Activated CD4-positive, alpha-beta T cell treated with anti-CD3 and anti-CD28 coated beads, Interleukin-2, amount 50 U/mL, for 16 hours (primary cell): Measurements from ENCODE around the gene GLTP.
"Not testable (repeated sequence)": the region's sequence is repeated elsewhere in the genome, so short reads cannot be mapped to it uniquely, and the experiment has no call there.

ENCODE experiments used
- DNase-seq: peaks from one replicate; pipeline ENCODE4 v3.0.0-alpha.2; 2020

Gene GLTP

GRCh38 chr12:109877504-109878246 is 2.7 kb downstream of the GLTP start:
- DNase-seq: no peak

GRCh38 chr12:109876406-109876805 is 3.9 kb downstream of the GLTP start:
- no peak for DNase-seq

DNA sequence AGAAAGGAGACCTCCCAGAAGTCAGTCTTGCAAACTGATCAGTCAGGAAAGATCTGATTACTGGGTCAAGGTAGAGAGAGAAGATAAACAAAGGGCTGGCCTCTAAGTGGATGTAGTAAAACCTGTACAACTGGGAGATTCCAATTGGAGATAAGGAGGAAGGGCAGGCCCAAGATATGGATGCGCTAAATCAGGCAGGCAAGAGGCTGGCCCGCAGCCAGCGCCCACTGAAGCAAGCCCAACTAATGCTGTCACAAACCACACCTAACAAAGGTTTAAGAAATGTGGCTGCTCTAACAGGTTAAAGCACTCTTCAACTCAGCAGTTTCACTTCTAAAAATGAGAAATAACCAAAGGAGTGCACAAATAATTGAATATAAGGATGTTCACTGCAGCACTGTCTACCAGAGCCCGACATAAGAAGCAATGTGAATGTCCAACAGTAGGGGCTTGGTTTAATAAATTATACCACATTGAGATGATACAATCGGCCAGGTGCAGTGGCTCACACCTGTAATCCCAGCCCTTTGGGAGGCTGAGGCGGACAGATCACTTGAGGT is 4.7 kb downstream of the GLTP start:
- DNase-seq: no peak

- no peak for DNase-seq
These were observed 6.7 kb downstream of the GLTP start for GRCh38 chr12:109873653-109874052.

DNA sequence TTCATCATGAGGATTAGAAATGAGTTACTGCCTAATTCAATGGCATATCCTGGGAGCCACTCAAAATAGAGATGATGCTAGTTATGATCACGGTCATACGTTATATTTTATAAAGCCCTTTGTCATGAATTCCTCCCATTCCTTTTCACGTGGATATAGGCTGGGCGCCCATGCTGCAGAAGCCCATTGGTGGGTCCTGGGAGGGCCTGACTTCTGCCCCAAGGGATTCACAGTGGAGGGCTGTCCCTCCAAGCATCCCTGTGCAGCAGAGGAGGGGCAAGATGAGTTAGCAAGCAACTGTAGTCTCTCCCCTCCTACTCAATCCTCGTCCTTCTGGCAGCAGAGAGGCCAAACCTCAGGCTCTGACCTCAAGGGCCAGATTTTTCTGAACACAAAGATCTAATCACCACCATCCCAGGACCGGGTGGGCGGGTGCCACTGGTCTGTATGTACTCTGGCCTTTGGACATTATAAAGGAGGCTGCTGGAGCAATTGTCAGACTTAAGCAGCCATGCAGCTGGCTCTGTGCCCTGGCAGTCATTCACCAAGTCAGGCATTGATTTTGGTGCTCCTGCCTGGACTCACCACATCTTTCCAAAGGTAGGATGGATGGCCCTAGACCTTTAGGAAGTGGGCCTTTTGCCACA is 8.6 kb downstream of the GLTP start:
- DNase-seq: no peak

GRCh38 chr12:109870648-109871047 is 9.7 kb downstream of the GLTP start:
- DNase-seq: peak; percentile 41

GRCh38 chr12:109868182-109869051 is 11.9 kb downstream of the GLTP start:
- DNase-seq: peak; percentile 61

GRCh38 chr12:109864916-109865315 is 15.4 kb downstream of the GLTP start:
- no peak for DNase-seq

DNA sequence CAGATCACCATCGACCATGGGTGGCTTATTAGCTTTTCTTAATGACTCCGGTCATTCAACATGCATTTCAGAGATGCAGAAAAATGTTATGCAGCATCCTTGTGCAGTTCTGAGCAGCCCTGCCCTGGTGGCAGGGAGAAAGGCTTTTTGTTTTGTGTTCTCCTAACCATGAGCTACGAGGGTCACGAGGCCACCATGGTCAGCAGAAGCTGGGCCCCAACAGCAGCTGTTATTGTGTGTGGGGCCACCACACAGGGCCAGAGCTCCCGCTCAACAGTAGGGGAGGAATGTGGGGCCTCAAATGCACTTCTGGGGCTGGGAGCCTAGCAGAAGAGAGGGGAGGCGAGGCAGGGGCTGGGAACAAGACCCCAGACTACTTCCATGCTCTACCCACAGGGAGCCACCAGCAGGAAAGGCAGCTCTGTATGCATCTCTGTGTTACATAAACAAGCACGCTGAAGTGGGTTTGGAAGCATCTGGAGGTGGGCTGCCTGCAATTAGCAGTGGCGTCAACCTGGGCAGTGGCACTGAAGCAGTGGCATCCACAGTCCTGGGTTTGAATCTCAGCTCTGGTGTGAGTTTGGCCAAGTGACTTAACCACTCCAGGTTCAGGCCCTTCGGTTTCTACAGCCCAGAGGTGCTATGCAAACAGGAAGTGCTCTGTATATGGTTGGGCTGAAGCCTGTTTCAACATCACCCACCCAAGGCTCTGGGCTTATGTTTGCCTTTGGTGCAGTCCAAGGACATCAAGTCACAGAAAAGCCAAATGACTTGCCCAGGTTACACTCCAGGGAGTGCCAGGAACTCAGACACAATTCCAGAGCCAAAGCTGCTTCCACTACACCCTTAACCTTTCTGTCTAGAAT is 16.3 kb downstream of the GLTP start:
- no peak for DNase-seq

DNA sequence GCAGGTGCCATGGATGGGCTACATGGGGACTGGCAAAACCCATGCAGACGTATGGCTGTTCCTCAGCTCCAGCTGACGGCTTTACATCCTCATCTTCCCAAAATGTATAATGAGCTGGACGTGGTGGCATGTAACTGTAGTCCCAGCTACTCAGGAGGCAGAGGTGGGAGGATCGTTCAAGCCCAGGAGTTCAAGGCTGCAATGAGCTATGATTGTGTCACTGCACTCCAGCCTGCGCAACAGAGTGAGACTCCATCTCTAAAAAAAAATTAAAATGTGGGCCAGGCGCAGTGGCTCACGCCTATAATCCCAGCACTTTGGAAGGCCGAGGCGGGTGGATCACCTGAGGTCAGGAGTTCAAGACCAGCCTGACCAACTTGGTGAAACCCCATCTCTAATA is 17.9 kb downstream of the GLTP start:
- DNase-seq: not testable (repeated sequence)

- no peak for DNase-seq
These were observed 18.5 kb downstream of the GLTP start for GRCh38 chr12:109861689-109862314.

DNA sequence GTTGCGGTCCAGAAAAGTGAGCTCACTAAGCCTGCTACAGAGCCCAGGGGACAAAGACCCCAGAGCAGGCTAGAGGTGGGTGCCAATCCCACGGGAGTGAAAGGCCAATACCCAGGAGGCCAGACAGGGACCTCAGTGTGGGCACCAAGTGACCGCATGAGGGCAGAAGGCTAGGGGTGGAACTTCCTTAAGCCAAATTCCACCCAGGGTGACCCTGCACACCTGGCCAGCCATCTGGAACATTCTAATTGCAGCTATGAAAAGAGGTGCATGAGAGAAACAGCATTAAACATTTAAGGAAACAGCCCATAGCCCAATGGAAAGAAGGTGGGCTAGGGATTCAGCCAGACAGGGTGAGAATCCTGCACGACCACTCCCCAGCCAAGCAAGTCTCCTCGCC is 19.4 kb downstream of the GLTP start:
- no peak for DNase-seq

- no peak for DNase-seq
These were observed 21.6 kb downstream of the GLTP start for GRCh38 chr12:109858764-109859163.

- no peak for DNase-seq
These were observed 22.6 kb downstream of the GLTP start for GRCh38 chr12:109857715-109858114.

DNA sequence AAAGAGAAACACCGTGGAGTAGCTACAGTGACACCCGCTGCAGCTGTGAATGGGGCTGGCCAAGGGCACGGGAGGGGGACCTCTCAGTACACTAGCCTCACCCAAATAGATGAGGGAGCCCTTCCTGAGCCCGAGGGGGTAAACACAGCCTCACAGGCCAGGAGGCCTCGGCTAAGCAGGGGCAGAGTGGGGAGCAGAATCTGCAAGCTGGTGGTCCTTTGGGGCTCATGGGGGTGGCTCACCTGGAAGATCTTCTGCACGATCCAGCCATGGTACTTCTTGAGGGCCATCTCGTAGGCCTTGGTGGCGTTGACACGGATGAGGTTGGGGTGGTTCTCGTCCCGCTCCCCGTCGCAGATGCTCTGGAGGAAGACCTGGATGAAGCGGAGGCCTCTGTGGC is 25.0 kb downstream of the GLTP start:
- DNase-seq: no peak

GRCh38 chr12:109850518-109850917 is 29.8 kb downstream of the GLTP start:
- not testable (repeated sequence) for DNase-seq

DNA sequence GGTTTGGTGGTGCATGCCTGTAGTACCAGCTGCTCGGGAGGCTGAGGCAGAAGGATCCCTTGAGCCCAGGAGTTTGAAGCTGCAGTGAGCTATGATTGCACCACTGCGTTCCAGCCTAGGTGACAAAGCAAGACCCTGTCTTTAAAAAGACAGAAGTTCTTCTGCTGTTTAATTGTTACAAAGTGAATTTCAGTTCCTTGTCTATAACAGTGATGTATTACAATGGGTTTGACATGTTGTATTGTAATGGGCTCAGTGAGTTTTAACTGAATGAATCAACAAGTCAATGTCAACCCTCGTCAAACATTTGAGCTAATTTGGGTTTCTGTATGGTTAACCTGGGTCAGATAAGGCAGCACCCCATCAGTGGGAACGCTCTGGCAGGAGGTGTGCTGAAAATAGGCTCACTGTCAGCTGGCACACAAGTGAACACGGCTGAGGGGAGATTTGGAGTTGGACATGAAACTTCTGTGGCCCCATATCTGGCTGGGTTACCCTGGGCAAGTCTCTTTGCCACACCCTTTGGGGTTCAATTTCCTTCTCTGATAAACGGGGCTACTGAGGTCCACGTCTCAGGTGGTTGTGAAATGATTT is 33.1 kb downstream of the GLTP start:
- no peak for DNase-seq

DNA sequence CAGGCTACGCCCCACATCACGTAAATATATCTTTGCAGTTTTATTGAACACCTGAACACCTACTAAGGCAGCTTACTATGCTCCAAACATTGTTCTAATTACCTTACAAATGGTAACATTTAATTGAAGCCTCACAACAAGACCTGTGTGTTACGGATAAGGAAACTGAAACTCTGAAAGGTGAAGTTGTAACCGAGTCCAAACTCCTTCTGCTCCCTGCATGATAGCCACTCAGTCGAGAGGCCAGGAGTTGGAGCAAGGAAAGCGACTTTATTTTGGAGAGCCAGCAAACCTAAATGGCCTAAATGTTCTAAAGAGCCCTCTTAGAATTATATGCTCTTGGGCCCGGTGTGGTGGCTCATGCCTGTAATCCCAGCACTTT is 34.5 kb downstream of the GLTP start:
- DNase-seq: no peak

DNA sequence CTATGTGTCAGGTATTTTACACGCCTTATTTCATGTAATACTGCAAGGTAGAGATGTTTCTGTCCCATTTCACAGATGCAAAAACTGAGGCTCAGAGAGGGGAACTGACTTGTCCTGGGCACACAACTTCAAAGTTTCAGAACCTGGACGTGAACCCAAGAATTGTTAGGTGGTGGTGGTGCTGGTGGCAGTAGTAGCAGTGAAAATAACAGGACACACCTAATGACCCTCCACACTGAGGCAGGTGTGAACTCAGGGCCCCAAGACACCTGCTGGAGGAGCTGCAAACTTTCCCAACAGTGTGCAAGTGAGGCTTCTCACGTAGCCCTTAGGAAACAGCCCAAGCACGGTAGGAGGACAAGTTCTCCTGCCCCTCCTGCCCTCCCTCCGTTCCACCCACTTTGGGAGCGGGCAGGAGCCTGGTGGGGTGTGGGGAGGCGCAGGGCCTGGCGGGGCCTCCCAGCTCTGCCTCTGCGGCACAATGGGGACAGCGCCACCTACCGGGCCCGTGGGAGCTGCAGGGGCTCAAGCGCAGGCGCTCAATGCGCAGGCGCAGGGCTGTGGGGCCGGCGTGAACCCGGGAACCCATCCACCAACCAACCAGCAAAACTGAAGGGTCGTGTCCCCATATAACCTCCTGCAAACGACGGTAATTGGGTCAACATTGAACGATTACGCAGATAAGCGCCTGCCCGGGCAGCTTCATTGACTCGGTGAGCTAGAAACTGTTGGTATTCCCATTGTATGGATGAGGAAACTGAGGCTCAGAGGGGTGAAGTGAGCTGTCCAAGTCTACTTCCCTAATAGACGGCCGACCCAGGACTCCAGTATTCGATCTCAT is 35.1 kb downstream of the GLTP start:
- DNase-seq: peak; percentile 90

DNA sequence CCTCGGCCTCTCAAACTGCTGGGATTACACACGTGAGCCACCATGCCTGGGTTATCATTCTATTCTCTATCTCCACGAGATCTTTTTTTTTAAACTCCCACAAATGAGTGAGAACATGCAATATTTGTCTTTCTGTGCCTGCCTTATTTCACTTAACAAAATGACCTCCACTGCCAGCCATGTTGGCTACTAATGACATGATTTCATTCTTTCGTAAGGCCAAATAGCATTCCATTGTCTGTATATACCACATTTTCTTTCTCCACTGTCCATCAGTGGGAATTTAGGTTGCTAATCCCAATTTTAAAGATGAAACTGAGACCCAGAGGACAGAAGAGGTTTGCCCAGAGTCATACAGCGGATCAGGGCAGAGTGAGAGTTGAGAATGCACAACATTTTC is 36.2 kb downstream of the GLTP start:
- no peak for DNase-seq

DNA sequence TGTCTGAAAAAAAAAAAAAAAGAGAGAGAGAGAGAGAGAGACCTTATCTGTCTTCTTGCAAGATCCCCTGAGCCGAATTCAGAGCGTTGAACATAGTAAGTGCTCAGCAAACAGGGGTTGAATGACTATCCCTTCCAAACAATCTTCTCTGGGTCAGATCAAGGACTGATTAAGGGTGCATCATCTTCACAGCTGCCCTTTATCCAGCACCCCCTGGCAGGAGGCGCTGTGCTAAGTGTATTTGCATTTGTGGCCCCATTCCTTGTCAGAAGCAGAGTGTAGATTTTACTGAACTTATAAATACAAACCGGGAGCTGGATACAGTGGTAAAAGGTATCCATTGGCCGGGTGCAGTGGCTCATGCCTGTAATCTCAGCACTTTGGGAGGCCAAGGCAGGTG is 38.3 kb downstream of the GLTP start:
- no peak for DNase-seq
